Breast epithelium (tissue), 3 donors: ENCODE measurements around the gene ARNT2.
"Not testable (repeated sequence)": the region's sequence is repeated elsewhere in the genome, so short reads cannot be mapped to it uniquely, and the experiment has no call there.

Experiments used
- CTCF ChIP-seq, 3 donors: fragments of 450-650 bp; IDR thresholded peaks; one replicate each; pipeline ENCODE4 v1.5.1; 2016 to 2017; ENCODE audit warnings: antibody characterized with exemption in 3 of 3, mild to moderate bottlenecking in 3 of 3, moderate library complexity in 3 of 3
- POLR2AphosphoS5 ChIP-seq, 3 donors: sonication (generic); formaldehyde crosslinking; IDR thresholded peaks; one replicate each; pipeline ENCODE4 v1.6.1; 2017; ENCODE audit warnings: antibody characterized with exemption in 3 of 3

- not testable (repeated sequence) for TF ChIP-seq CTCF, POLR2AphosphoS5 (IDR thresholded peaks at IDR 0.05)
Observed at GRCh38 chr15:80510985-80511384, 106.8 kb downstream of the ARNT2 start.
